Stimulated activated effector memory CD8-positive, alpha-beta T cell treated with anti-CD3 and anti-CD28 coated beads, Interleukin-12 subunit alpha, Interleukin-12 subunit beta, amount 100 ng/mL, for 72 hours (primary cell): Measurements from ENCODE around the gene NUDT3.
"Not testable (repeated sequence)": the region's sequence is repeated elsewhere in the genome, so short reads cannot be mapped to it uniquely, and the experiment has no call there.

Source experiments
- ATAC-seq: fragments of 150-1000 bp; cut with Tn5 transposase; 2 replicates; pipeline ENCODE4 v1.10.0; 2021
- DNase-seq, 2 donors: peaks; one replicate each; pipeline ENCODE4 v3.0.0; 2021 to 2022; ENCODE audit warnings: low spot score in 2 of 2
- H3K27ac Mint-ChIP-seq: one replicate; pipeline ENCODE4 v1.8.0; 2022; ENCODE audit warnings: mild to moderate bottlenecking, mixed read lengths
- H3K36me3 Mint-ChIP-seq: one replicate; pipeline ENCODE4 v1.8.0; 2022; ENCODE audit warnings: mild to moderate bottlenecking, mixed read lengths
- H3K4me1 Mint-ChIP-seq: one replicate; pipeline ENCODE4 v1.8.0; 2022; ENCODE audit warnings: mixed read lengths
- H3K4me3 Mint-ChIP-seq: one replicate; pipeline ENCODE4 v1.8.0; 2022; ENCODE audit warnings: mild to moderate bottlenecking, mixed read lengths
- H3K9me3 Mint-ChIP-seq: one replicate; pipeline ENCODE4 v1.8.0; 2022; ENCODE audit warnings: mixed read lengths

NUDT3 gene

DNA sequence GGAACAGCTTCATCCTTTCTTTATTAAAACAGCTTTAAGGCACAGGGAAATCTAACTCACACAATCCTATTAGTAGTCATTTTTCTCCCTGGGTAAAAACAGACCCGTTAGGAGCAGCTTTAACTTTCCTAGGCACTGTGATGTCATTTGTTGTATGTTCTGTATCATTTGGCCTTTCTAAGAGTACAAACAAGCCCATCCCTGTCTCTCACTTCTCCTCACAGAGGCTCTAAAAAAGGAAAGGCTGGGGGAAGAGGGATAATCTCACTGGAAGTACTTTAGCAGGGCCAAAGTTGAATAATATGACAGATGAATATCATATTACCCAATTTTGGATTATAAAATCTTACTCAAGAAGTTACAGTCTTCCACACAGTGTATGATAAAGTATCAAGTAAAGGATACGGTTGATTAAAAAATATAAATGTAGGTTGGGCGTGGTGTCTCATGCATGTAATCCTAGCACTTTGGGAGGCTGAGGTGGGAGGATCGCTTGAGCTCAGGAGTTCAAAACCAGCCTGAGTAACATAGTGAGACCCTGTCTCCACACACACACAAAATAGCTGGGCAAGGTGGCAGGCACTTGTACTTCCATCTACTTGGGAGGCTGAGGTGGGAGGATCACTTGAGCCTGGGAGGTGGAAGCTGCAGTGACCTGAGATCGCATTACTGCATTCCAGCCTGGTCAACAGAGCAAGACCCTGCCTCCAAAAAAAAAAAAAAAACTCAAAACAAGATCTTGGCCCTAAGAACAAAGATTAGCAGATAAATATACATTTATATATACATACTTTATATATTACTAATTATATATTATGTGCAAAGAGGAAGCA lies 7.9 kb downstream of the NUDT3 start:
- Mint-ChIP-seq H3K9me3 (no peaks in the 10 kb centered on the region), H3K27ac (no peak overlapping the region), H3K4me1 (peaks cover 25% of the 10 kb centered on the region), H3K36me3 (peaks cover 7% of the 10 kb centered on the region), H3K4me3 (no peak overlapping the region)
- DNase-seq (no peak), ATAC-seq (no peak)

DNA sequence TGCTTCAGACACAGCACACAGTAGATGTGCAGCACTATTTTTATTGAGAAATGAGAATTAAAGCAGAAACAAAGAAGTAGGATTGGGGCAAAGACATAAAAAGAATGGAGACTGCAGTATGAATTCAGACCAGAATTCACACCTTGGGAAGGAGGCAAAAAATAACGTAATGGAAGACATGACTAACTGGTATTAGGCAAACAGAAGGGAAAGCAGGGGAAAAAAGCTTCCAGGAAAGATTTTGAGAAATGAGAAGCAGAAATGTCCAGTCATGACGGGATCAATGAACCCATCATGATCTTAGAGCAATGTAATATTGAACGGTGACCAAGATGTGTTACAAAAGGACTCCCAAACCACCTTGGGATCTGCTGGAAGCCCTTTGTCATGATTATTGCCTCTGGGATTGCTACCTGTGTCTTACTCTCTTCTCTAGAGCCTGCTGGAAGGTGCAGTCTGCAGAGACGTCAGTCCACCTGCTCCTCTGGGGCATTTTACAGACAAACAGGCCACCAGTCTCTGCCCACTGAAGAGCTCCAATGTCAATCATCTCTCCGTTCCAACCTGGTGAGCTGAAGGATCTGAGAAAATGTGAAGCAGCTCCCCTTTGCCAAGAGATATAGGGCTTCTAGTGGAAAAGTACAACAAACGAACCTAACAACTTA lies 8.7 kb downstream of the NUDT3 start:
- ATAC-seq, result no peak
- DNase-seq, result no peak
- Mint-ChIP-seq H3K27ac (no peak overlapping the region), H3K9me3 (no peaks in the 10 kb centered on the region), H3K36me3 (peaks cover 7% of the 10 kb centered on the region), H3K4me1 (peaks cover 22% of the 10 kb centered on the region), H3K4me3 (no peak overlapping the region)

- H3K4me3 Mint-ChIP-seq, result no peak overlapping the region
Observed at GRCh38 chr6:34383161-34383631, 9.3 kb downstream of the NUDT3 start.

DNA sequence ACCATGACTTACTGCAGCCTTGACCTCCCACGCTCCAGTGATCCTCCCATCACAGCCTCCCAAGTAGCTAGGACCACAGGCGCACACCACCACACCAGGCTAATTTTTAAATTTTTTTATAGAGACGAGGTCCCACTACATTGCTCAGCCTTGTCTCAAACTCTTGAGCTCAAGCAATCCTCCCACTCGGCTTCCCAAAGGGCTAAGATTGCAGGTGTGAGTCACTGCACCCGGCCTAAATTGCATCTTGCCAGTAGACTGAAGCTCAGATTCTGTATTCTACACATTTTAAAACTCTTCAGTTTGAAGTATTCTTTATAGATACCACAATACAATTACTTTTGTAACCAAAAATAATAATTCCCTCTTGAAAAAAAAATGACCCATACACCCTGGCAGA lies 11.4 kb downstream of the NUDT3 start:
- ATAC-seq (no peak), DNase-seq (no peak)
- no peak overlapping the region for H3K27ac Mint-ChIP-seq
- peaks cover 25% of the 10 kb centered on the region for H3K4me1 Mint-ChIP-seq
- H3K4me3 Mint-ChIP-seq, result no peak overlapping the region
- no peaks in the 10 kb centered on the region for H3K9me3 Mint-ChIP-seq
- H3K36me3 Mint-ChIP-seq, result peaks cover 12% of the 10 kb centered on the region

More at GRCh38 chr6:34383161-34383631, 9.3 kb downstream of the NUDT3 start:
- DNase-seq (no peak), ATAC-seq (no peak)
- H3K4me1 Mint-ChIP-seq, result peaks cover 25% of the 10 kb centered on the region
- no peaks in the 10 kb centered on the region for H3K9me3 Mint-ChIP-seq
- H3K27ac Mint-ChIP-seq, result no peak overlapping the region
- H3K36me3 Mint-ChIP-seq, result peaks cover 8% of the 10 kb centered on the region

- no peak for DNase-seq
- H3K36me3 Mint-ChIP-seq, result peaks cover 12% of the 10 kb centered on the region
- H3K4me3 Mint-ChIP-seq, result no peak overlapping the region
- no peak for ATAC-seq
- H3K9me3 Mint-ChIP-seq, result no peaks in the 10 kb centered on the region
- peaks cover 18% of the 10 kb centered on the region for H3K4me1 Mint-ChIP-seq
- H3K27ac Mint-ChIP-seq, result no peak overlapping the region
Observed at GRCh38 chr6:34378470-34378869, 14.0 kb downstream of the NUDT3 start.

GRCh38 chr6:34377984-34378383 lies 14.5 kb downstream of the NUDT3 start:
- no peak overlapping the region for H3K27ac Mint-ChIP-seq
- H3K9me3 Mint-ChIP-seq, result no peaks in the 10 kb centered on the region
- no peak overlapping the region for H3K4me3 Mint-ChIP-seq
- H3K4me1 Mint-ChIP-seq, result peaks cover 13% of the 10 kb centered on the region
- no peak for ATAC-seq
- peaks cover 12% of the 10 kb centered on the region for H3K36me3 Mint-ChIP-seq
- DNase-seq, result no peak

- H3K9me3 Mint-ChIP-seq, H3K27ac Mint-ChIP-seq, DNase-seq, H3K4me3 Mint-ChIP-seq, ATAC-seq: not testable (repeated sequence)
- H3K36me3 Mint-ChIP-seq, result peaks cover 12% of the 10 kb centered on the region
- H3K4me1 Mint-ChIP-seq, result peaks cover 13% of the 10 kb centered on the region
Observed at GRCh38 chr6:34377571-34377970, 14.9 kb downstream of the NUDT3 start.

DNA sequence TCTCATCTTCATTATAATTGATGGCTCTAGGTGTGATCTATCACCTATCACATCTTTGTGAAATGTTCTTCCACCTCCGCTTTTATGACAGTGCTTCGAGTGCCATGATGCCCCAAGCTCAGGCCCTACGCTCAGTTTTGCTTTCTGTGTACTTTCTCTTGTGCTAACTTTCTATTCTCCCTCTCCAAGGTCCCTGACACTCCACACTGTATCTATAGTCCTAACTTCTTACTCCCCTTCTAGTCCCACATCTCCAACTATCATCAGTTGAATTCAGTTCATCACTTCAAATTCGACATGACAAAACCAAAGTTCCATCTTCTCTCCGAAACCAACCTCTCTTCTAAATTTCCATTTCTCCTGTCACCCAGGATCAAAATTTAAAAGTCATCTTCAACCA lies 16.6 kb downstream of the NUDT3 start:
- no peak overlapping the region for H3K27ac Mint-ChIP-seq
- H3K4me1 Mint-ChIP-seq, result peaks cover 10% of the 10 kb centered on the region
- H3K4me3 Mint-ChIP-seq, result no peak overlapping the region
- DNase-seq (no peak), ATAC-seq (no peak)
- peaks cover 10% of the 10 kb centered on the region for H3K36me3 Mint-ChIP-seq
- H3K9me3 Mint-ChIP-seq, result no peaks in the 10 kb centered on the region

DNA sequence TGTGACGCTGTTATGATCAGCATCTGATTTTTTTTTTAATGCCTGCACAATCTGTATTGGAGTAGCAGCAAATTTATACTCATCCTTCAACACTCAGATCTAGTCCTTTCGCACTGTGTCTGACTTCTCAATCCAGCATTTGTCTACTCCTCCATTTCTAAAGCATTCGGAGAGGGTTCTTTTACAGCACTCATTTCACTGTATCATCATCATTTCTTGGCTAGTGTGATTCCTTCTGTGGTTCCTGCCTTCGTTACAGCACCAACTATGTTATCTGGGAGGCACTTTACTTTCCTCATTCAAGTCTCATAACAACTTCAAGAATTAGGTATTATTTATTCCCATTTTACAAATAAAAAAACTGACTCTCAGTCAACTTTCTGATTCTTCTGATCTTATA lies 18.0 kb downstream of the NUDT3 start:
- Mint-ChIP-seq H3K27ac (no peak overlapping the region), H3K9me3 (no peaks in the 10 kb centered on the region), H3K4me1 (peaks cover 11% of the 10 kb centered on the region), H3K36me3 (peaks cover 5% of the 10 kb centered on the region), H3K4me3 (no peak overlapping the region)
- DNase-seq (no peak), ATAC-seq (no peak)

DNA sequence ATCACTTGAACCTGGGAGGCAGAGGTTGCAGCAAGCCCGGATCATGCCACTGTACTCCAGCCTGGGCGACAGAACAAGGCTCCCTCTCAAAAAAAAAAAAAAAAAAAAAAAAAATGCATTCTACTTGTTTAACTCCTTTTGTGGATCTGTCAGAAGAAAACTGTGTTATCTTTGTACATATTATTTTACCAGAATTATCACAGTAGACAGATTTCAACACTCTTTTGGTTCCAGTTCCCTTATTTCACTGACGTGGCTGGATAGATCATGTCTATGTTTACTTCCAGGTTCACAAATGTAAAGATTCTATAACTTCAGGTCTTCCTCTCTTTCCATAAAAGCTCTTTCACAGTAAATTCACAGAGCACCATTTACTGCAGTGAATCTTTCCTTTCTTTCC lies 18.4 kb downstream of the NUDT3 start:
- no peak for ATAC-seq
- no peak for DNase-seq
- Mint-ChIP-seq H3K4me3 (no peak overlapping the region), H3K36me3 (peaks cover 5% of the 10 kb centered on the region), H3K4me1 (peaks cover 11% of the 10 kb centered on the region), H3K27ac (no peak overlapping the region), H3K9me3 (no peaks in the 10 kb centered on the region)

DNA sequence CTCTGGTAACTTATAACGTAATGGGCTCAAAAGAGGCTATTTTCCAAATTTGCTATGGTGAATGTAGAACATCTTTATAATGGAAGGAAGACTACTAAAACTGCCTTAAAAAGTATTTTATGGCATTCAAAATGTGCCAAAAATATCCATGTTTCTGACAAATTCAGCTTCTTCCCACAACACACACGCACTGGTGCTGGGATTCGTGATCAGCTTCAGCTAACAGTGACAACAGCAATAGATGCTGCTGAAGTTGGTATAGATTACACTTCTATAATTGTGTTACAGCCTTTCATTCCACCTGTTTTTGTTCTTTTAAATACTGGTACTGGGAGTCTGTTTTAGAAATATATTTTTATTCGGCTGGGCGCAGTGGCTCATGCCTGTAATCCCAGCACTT lies 19.0 kb downstream of the NUDT3 start:
- H3K9me3 Mint-ChIP-seq, result no peaks in the 10 kb centered on the region
- peaks cover 6% of the 10 kb centered on the region for H3K4me1 Mint-ChIP-seq
- DNase-seq (no peak), ATAC-seq (no peak)
- H3K36me3 Mint-ChIP-seq, result peaks cover 5% of the 10 kb centered on the region
- H3K27ac Mint-ChIP-seq, result no peak overlapping the region
- no peak overlapping the region for H3K4me3 Mint-ChIP-seq

DNA sequence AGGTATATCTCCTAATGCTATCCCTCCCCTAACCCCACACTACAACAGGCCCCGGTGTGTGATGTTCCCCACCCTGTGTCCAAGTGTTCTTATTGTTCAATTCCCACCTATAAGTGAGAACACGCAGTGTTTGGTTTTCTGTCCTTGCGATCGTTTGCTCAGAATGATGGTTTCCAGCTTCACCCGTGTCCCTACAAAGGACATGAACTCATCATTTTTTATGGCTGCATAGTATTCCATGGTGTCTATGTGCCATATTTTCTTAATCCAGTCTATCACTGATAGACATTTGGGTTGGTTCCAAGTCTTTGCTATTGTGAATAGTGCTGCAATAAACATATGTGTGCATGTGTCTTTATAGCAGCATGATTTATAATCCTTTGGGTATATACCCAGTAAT lies 20.6 kb downstream of the NUDT3 start:
- H3K4me3 Mint-ChIP-seq, ATAC-seq, H3K36me3 Mint-ChIP-seq, DNase-seq, H3K9me3 Mint-ChIP-seq, H3K27ac Mint-ChIP-seq, H3K4me1 Mint-ChIP-seq: not testable (repeated sequence)

DNA sequence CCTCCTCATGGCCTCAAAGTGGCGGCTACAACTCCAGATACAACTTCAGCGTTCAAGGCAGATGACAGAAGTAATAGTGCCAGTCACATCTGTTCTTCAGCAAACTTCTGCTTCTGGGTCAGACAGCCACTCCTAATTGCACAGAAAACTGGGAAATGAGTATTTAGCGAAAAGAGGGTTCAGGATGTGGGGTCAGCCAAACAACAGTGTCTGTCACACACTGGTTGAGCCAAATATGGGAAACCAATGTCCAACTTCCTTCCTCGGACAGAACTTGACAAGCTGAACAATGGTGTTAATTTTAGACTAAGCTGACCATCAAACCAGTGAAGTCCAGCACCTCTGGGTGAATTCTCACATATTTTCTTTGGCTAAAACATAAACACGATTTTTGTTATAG lies 22.1 kb downstream of the NUDT3 start:
- Mint-ChIP-seq H3K27ac (no peak overlapping the region), H3K36me3 (no peaks in the 10 kb centered on the region), H3K9me3 (no peaks in the 10 kb centered on the region), H3K4me1 (peaks cover 12% of the 10 kb centered on the region), H3K4me3 (no peak overlapping the region)
- no peak for DNase-seq
- ATAC-seq, result no peak

- Mint-ChIP-seq H3K36me3 (no peaks in the 10 kb centered on the region), H3K9me3 (no peaks in the 10 kb centered on the region), H3K4me1 (peaks cover 12% of the 10 kb centered on the region), H3K4me3 (no peak overlapping the region), H3K27ac (no peak overlapping the region)
- ATAC-seq, result no peak
- DNase-seq, result no peak
Observed at GRCh38 chr6:34369385-34369784, 23.1 kb downstream of the NUDT3 start.

DNA sequence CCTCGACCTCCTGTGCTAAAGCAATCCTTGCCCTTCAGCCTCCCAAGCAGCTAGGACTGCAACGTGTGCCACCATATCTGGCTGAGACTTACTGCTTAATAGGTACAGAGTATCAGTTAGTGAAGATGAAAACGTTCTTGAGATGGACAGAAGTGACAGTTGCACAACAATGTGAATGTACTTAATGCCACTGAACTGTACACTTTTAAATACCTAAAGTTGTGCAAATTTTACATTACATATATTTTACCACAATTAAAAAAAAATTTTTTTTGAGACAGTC lies 25.9 kb downstream of the NUDT3 start:
- DNase-seq (no peak), ATAC-seq (no peak)
- peaks cover 26% of the 10 kb centered on the region for H3K4me1 Mint-ChIP-seq
- peak overlapping the region; percentile 18 for H3K27ac Mint-ChIP-seq
- no peaks in the 10 kb centered on the region for H3K9me3 Mint-ChIP-seq
- no peaks in the 10 kb centered on the region for H3K36me3 Mint-ChIP-seq
- no peak overlapping the region for H3K4me3 Mint-ChIP-seq
